GM21381 (cell line): Measurements from ENCODE around the gene TEPSIN.

Experiments used
- ATAC-seq: cut with Tn5 transposase; IDR thresholded peaks from one replicate; pipeline ENCODE4 v1.9.1; 2021; ENCODE audit warnings: mild to moderate bottlenecking, moderate library complexity; ENCODE audit not compliant: unreplicated experiment

Gene TEPSIN

GRCh38 chr17:81200695-81201580 lies 37.9 kb downstream of the TEPSIN start:
- ATAC-seq: no peak

GRCh38 chr17:81200201-81200600 lies 38.7 kb downstream of the TEPSIN start:
- ATAC-seq: no peak

GRCh38 chr17:81199482-81199830 lies 39.4 kb downstream of the TEPSIN start:
- no peak for ATAC-seq

GRCh38 chr17:81198826-81199481 lies 39.9 kb downstream of the TEPSIN start:
- ATAC-seq: no peak

- no peak for ATAC-seq
These were observed 40.9 kb downstream of the TEPSIN start for GRCh38 chr17:81197831-81198490.

- no peak for ATAC-seq
These were observed 41.5 kb downstream of the TEPSIN start for GRCh38 chr17:81197409-81197795.

- no peak for ATAC-seq
These were observed 42.1 kb downstream of the TEPSIN start for GRCh38 chr17:81196505-81197408.

GRCh38 chr17:81195941-81196495 lies 42.8 kb downstream of the TEPSIN start:
- ATAC-seq: no peak

- ATAC-seq: no peak
These were observed 43.6 kb downstream of the TEPSIN start for GRCh38 chr17:81194941-81195901.

- no peak for ATAC-seq
These were observed 44.6 kb downstream of the TEPSIN start for GRCh38 chr17:81194225-81194760.

- no peak for ATAC-seq
These were observed 45.2 kb downstream of the TEPSIN start for GRCh38 chr17:81193470-81194224.

GRCh38 chr17:81193051-81193410 lies 45.8 kb downstream of the TEPSIN start:
- ATAC-seq: no peak

- no peak for ATAC-seq
These were observed 46.3 kb downstream of the TEPSIN start for GRCh38 chr17:81192386-81193050.

- ATAC-seq: no peak
These were observed 47.2 kb downstream of the TEPSIN start for GRCh38 chr17:81191646-81192045.

GRCh38 chr17:81191116-81191515 lies 47.7 kb downstream of the TEPSIN start:
- no peak for ATAC-seq

GRCh38 chr17:81190591-81190990 lies 48.3 kb downstream of the TEPSIN start:
- ATAC-seq: no peak

- no peak for ATAC-seq
These were observed 49.0 kb downstream of the TEPSIN start for GRCh38 chr17:81189670-81190530.
